ENCODE data around the gene WWTR1.

The WWTR1 gene

GRCh38 chr3:149604125-149604875 lies 53.5 kb downstream of the WWTR1 start:
- no peak for DNase-seq
- Histone ChIP-seq H3K4me3 (ENCODE audit: low read depth, low read length) (no peak overlapping the region), H3K27me3 (replicated peaks) (no peaks in the 10 kb centered on the region), H3K27ac (peak overlapping the region; percentile 75), H3K36me3 (replicated peaks) (peaks cover 3% of the 10 kb centered on the region)
- in situ Hi-C loops (cut with HindIII; ENCODE audit: low pct_ligation_motif_present, low sequenced_read_pairs), result no loop called here
- TF ChIP-seq CTCF (IDR thresholded peaks at IDR 0.05; ENCODE audit: low read depth, low read length, missing control alignments), result no peak

GRCh38 chr3:149603126-149604074 lies 54.4 kb downstream of the WWTR1 start:
- no peak for TF ChIP-seq CTCF (IDR thresholded peaks at IDR 0.05; ENCODE audit: low read depth, low read length, missing control alignments)
- no peaks in the 10 kb centered on the region for H3K27me3 ChIP-seq (replicated peaks)
- in situ Hi-C loops (cut with HindIII; ENCODE audit: low pct_ligation_motif_present, low sequenced_read_pairs), result no loop called here
- H3K4me3 ChIP-seq (ENCODE audit: low read depth, low read length), result no peak overlapping the region
- DNase-seq, result peak; percentile 75
- H3K36me3 ChIP-seq (replicated peaks), result peaks cover 3% of the 10 kb centered on the region
- peak overlapping the region; percentile 75 for H3K27ac ChIP-seq

- peaks cover 3% of the 10 kb centered on the region for H3K36me3 ChIP-seq (replicated peaks)
- H3K27me3 ChIP-seq (replicated peaks), result no peaks in the 10 kb centered on the region
- H3K4me3 ChIP-seq (ENCODE audit: low read depth, low read length), result no peak overlapping the region
- no peak for DNase-seq
- in situ Hi-C loops (cut with HindIII; ENCODE audit: low pct_ligation_motif_present, low sequenced_read_pairs), result no loop called here
- no peak for TF ChIP-seq CTCF (IDR thresholded peaks at IDR 0.05; ENCODE audit: low read depth, low read length, missing control alignments)
- no peak overlapping the region for H3K27ac ChIP-seq
Observed at GRCh38 chr3:149600634-149601033, 57.2 kb downstream of the WWTR1 start.

GRCh38 chr3:149599236-149599635 lies 58.6 kb downstream of the WWTR1 start:
- in situ Hi-C loops (cut with HindIII; ENCODE audit: low pct_ligation_motif_present, low sequenced_read_pairs), result no loop called here
- Histone ChIP-seq H3K27ac (no peak overlapping the region), H3K4me3 (ENCODE audit: low read depth, low read length) (no peak overlapping the region)

GRCh38 chr3:149596134-149596770 lies 61.6 kb downstream of the WWTR1 start:
- no peak overlapping the region for H3K4me3 ChIP-seq (ENCODE audit: low read depth, low read length)
- no peak overlapping the region for H3K27ac ChIP-seq
- no peaks in the 10 kb centered on the region for H3K36me3 ChIP-seq (replicated peaks)
- in situ Hi-C loops (cut with HindIII; ENCODE audit: low pct_ligation_motif_present, low sequenced_read_pairs), result no loop called here
- no peak for TF ChIP-seq CTCF (IDR thresholded peaks at IDR 0.05; ENCODE audit: low read depth, low read length, missing control alignments)
- DNase-seq, result no peak
- no peaks in the 10 kb centered on the region for H3K27me3 ChIP-seq (replicated peaks)

More at GRCh38 chr3:149599236-149599635, 58.6 kb downstream of the WWTR1 start:
- no peaks in the 10 kb centered on the region for H3K36me3 ChIP-seq (replicated peaks)
- H3K27me3 ChIP-seq (replicated peaks), result no peaks in the 10 kb centered on the region
- DNase-seq, result no peak
- TF ChIP-seq CTCF (IDR thresholded peaks at IDR 0.05; ENCODE audit: low read depth, low read length, missing control alignments), result no peak

All from brain microvascular endothelial cell (primary cell).